SK-MEL-5 (cell line): Measurements from ENCODE around the gene CTNND2. TPM values are rescaled to one million over a fixed set of nuclear protein-coding genes. Genes with fewer than 3 reads are reported as not detected.
A peak's percentile ranks its signal among the peaks of the same experiment; 100 is the strongest.

ENCODE experiments used
- DNase-seq: peaks from one replicate; pipeline ENCODE4 v3.0.0-alpha.2; 2016; ENCODE audit warnings: low read depth, low spot score
- in situ Hi-C: cut with HindIII; loops from 2 replicates; pipeline ENCODE4 v1.10.0; 2016; ENCODE audit warnings: low sequenced_read_pairs, high pct_unique_total_duplicates, low pct_unique_long_range_greater_than_20kb
- total RNA-seq: library from RNA; depleted of rRNA; stranded (reverse); fragments of >200 nt; shearing (Covaris generic); gene quantifications from 2 replicates; pipeline ENCODE4 v1.2.3, GENCODE V29; 2014

The CTNND2 gene
- total RNA-seq, 1 experiment from 2014 or later, result 0.85 TPM

- DNase-seq, result no peak
- in situ Hi-C loops, result no loop called here
Measured at GRCh38 chr5:11050596-11051304, 853.5 kb downstream of the CTNND2 start.

DNA sequence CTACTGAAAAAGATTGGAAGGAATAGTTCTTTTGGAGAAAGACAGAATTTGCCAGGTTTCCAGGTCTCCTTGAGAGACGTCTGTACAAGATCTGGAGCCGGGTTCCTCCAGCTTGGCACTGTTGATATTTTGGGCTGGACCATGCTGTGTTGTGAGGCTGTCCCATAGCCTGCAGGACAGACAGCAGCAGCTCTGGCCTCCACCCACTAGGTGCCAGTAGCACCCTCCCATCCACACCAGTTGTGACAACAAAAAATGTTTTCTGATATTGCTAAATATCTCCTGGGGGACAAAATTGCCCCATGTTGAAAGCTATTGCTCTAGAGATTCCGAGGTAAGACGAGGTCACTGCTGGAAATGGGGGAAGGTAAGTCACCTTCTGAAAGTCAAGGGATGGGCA is 855.5 kb downstream of the CTNND2 start:
- DNase-seq, result peak; percentile 62
- in situ Hi-C loops, result no loop called here

GRCh38 chr5:11047625-11048024 is 856.6 kb downstream of the CTNND2 start:
- in situ Hi-C loops, result no loop called here
- no peak for DNase-seq

- no peak for DNase-seq
- in situ Hi-C loops, result no loop called here
Measured at GRCh38 chr5:11047030-11047429, 857.2 kb downstream of the CTNND2 start.

DNA sequence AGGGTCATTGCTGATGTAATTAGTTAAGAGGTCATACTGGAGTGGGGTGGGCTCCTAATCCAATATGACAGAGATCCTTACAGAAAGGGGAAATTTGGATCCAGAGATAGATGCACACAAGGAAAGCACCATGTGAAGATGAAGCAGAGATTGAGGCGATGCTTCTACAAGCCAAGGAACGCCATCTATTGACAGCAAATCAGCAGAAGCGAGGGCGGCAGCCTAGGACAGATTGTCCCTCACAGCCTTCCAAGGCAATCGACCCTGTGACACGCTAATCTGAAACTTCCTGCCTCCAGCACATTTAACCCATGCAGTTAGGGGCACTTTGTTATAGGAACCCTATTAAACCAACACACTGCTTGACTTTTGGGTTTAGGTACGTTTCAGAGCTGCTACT is 858.1 kb downstream of the CTNND2 start:
- DNase-seq, result peak; percentile 62
- in situ Hi-C loops, result no loop called here

DNA sequence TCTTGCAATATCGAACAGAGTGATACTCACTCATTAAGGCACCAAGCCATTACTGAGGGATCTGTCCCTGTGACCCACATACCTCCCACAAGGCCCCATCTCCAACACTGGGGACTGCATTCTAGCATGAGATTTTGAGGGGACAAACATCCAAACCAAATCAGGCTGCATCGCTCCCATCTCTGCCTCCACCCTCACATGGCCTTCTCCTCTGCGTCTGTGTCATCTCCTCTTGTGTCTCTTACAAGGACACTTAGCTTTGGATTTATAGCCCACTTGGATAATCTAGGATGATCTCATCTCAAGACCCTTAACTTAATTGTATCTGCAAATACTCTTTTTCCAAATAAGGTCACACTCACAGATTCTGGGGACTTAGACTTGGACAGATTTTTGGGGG is 858.8 kb downstream of the CTNND2 start:
- no peak for DNase-seq
- in situ Hi-C loops, result no loop called here

DNA sequence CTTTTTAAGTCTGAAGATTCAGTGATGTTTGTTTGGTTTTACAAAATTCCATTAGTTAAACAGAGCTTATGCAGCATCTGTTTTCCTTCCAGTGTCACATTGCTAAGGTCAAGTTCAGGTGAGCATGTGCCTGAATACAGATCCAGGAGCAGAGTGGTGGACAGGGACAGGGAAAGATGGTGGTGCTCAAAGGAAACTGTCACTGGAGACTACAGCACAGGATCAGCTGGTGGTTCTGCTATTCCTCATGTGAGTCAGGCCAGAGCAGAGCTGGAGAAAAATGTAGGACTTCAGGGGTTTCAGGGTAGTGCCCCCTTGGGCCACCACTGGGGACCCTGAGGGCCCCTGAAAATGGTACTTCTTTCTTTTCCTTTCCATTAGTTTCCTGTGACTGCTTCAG is 859.7 kb downstream of the CTNND2 start:
- DNase-seq, result no peak
- in situ Hi-C loops, result no loop called here

DNA sequence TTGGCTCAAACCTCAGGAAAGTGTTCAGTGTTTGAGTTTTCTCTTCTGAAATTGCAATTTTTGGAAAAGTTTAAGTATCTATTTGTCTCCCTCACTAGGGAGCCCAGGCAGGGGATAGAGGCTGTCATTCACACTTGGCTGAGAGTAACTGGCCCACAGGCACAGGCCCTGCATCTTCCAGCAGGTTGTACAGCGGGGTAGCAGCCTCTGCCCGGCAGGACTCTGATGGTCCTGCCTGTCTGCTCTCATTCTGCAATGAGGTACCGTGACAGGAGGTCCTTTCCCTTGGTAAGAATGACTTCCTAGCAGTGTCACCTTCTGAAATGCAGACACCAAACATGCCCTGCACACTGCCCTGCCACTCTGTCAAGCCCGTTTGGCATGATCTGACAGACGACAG is 860.4 kb downstream of the CTNND2 start:
- no peak for DNase-seq
- in situ Hi-C loops, result no loop called here

DNA sequence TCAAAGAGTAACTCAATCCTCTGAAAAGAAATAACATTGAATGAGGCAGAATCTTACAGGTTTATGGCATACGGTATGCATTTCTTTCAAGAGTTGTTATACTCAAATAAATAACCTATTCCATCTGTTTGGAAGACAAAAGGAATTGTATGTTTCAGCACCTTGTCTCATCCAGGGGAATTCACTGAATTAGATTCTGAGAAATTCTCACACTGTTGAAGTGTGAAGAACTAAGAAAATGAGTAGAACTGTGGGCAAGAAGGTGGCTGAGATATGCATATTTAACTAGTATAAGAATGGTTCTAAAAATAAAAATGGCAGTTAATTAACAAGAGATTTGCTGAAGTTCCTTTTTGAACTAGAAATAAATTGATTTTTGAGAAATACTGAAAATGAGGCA is 863.9 kb downstream of the CTNND2 start:
- no peak for DNase-seq
- in situ Hi-C loops, result no loop called here

GRCh38 chr5:11038772-11039171 is 865.5 kb downstream of the CTNND2 start:
- DNase-seq, result no peak
- in situ Hi-C loops, result no loop called here

GRCh38 chr5:11037941-11038340 is 866.3 kb downstream of the CTNND2 start:
- in situ Hi-C loops, result no loop called here
- no peak for DNase-seq

GRCh38 chr5:11037080-11037479 is 867.2 kb downstream of the CTNND2 start:
- in situ Hi-C loops, result no loop called here
- no peak for DNase-seq

- in situ Hi-C loops, result no loop called here
- DNase-seq, result no peak
Measured at GRCh38 chr5:11030671-11031070, 873.6 kb downstream of the CTNND2 start.

DNA sequence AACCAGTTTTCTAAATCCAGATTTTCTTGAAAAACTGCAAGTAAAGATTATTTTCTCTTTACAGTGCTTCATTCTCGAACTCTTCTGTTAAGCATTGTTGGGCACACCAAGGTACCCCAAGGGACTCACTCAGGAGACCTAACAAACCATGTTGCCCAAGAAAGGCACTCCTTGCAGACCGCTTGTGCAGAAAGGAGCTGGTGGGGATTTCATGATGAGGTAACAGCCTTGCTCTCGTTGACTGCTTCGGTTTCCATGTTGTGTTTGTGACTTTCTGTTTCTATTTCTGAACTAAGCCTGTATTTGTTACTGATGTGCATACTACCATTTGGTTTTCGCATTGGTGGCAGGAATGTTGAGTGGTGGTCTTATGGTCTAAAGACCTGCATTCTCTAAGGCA is 876.6 kb downstream of the CTNND2 start:
- DNase-seq, result no peak
- in situ Hi-C loops, result no loop called here

DNA sequence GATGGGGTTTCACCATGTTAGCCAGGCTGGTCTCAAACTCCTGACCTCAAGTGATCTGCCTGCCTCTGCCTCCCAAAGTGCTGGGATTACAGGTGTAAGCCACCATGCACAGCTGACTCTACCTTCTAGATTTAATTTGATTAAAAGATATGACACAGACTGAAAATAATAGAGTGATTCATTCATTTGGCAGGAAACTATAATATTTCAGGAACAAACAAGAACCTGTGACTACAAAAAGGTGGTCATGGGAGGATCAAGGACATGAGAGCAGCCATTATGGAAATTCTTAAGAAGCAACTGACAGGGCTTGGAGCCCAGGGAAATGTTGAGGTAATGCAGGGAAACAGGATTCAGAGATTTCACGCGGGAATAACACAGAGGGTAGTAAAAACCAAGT is 877.7 kb downstream of the CTNND2 start:
- no peak for DNase-seq
- in situ Hi-C loops, result no loop called here

DNA sequence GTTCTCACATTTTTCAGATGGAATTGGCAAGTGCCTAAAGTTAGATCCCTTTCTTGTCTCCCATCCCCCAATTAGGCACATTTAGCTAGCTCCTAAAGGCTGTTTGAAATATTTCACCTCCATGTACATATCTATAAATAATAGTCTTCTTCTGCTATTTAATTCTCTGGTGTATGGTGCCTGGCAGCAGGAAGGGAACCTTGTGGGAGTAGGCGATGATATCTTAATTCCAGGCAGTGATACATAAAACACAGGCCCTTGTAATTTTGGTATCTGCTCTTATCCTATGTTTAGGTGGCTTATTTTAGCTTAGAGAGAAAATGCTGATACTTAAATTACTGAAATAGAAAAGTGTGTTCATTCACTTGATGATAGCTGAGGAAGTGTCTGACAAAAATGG is 880.3 kb downstream of the CTNND2 start:
- DNase-seq, result no peak
- in situ Hi-C loops, result no loop called here

- DNase-seq, result no peak
- in situ Hi-C loops, result no loop called here
Measured at GRCh38 chr5:11013793-11014192, 890.5 kb downstream of the CTNND2 start.

GRCh38 chr5:11012295-11012694 is 892.0 kb downstream of the CTNND2 start:
- DNase-seq, result no peak
- in situ Hi-C loops, result no loop called here

GRCh38 chr5:11010429-11011210 is 893.6 kb downstream of the CTNND2 start:
- in situ Hi-C loops, result no loop called here
- no peak for DNase-seq
